ENCODE data around the gene STOML1.
"Not testable (repeated sequence)": the region's sequence is repeated elsewhere in the genome, so short reads cannot be mapped to it uniquely, and the experiment has no call there.

STOML1 gene

GRCh38 chr15:73987250-73987649 lies 4.8 kb downstream of the STOML1 start:
- no peak for DNase-seq (ENCODE audit: low spot score)

- DNase-seq (ENCODE audit: low spot score): no peak
Measured at GRCh38 chr15:73986776-73987056, 5.4 kb downstream of the STOML1 start.

DNA sequence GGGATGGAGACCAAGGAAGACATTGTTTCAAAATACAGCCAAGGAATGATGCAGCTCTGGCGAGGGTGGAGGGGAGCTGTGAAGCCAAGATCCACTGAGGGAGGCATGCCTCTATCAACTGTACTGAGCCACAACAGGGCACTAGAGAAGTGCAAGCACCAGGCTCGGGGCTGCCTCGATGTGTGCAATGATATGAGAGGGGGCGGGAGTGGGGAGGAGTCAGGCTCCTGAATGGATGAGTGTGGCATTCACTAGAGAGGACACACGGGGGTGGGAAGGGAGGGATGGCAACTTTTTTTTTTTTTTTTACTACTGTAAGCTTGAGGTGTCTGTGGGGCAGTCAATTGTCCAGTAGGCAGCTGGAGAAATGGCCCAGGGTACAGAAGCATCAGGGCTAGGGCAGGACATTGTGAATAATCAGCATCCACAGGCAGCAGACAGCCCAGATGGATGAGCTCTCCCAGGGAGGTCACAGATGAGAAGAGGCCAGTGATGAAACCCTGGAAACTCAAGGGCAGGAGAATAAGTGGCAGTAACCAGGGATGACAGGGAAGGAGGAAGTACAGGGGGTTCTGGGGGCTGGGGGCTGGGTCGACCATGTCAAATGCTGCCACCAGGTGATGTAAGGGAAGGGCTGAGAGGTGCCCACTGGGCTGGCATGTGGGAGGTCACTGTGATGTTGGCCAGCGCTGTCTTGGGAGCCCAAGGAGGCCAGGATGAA lies 5.9 kb downstream of the STOML1 start:
- no peak for DNase-seq (ENCODE audit: low spot score)

GRCh38 chr15:73985101-73985873 lies 6.8 kb downstream of the STOML1 start:
- DNase-seq (ENCODE audit: low spot score): no peak

DNA sequence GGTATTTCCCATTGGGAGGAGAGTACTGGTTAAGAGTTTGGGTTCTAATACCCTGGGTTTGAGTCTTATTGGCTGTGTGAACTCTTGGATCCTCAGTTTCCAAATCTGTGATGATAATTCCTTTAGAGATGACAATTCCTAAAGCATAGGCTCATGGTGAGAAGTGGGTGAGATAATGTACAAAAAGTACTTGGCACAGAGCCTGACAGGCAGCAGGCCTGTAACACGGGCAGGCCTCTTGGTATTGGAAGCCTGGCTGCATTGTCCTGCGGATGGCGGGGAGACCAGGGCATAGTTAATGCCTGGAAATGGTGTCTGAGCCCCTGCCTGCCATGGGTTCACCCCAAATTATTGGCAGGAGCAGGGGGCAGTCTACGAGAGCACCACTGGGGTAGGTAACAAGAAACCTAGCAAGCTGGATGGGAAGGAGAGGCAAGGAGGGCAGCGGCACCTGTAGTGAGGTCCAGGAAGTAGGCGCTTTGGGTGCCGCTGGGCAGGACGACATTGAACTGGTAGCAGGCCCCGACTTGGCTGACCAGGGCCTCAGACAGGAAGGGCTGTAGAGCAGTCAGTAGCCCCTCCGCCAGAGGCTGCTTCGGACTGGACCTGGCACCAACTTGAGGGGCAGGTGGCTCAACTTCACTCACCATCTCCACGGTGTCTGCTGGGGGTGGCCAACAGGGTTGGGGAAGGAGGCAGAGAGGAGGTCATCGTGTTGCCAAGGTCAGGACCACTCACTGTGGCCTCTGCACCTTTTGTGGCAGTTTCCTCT lies 7.7 kb downstream of the STOML1 start:
- DNase-seq (ENCODE audit: low spot score): no peak

DNA sequence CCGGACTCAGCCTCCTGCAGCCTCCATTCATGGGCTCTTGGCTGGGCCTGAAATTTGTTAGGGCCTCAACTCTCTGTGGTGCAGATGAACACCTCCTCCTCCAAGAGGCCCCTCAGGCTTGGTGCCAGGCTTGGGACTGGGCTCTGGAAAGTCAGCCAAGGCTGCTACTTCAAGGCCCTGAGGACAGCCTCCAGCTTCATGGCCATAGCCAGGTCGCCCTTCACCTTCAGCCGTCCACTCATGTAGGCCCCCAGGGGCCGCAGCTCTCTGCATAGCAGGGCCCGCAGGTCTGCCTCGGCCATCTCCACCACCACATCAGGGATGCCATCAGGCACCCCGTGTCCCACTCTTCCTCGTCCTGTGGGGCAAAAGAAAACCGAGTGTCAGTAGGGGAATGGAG lies 8.3 kb downstream of the STOML1 start:
- DNase-seq (ENCODE audit: low spot score): no peak

DNA sequence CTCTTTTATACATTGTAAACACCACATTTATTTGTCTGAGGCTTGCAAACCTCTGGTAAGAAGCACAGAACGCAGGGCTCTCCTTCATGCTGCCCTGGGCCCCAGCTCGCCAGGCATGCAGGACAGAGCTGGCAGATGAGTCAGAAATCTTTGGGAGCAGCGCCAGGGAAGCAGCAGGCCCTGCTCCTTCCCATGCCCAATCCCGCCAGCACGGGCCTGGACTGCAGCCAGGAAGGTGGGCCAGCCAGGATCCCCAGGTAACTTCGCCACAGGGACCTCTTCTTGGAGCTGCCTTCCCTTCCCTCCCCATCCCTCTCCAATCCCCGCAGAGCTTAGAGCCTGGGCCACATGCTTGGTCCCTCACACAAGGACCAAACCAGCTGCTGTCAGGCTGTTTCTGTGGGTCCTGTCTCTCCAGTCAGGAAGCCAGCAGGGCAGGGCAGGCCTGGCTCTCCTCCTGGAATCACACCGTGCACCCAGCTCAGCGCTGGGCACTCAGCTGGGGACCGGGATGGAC lies 8.8 kb downstream of the STOML1 start:
- DNase-seq (ENCODE audit: low spot score): no peak

DNA sequence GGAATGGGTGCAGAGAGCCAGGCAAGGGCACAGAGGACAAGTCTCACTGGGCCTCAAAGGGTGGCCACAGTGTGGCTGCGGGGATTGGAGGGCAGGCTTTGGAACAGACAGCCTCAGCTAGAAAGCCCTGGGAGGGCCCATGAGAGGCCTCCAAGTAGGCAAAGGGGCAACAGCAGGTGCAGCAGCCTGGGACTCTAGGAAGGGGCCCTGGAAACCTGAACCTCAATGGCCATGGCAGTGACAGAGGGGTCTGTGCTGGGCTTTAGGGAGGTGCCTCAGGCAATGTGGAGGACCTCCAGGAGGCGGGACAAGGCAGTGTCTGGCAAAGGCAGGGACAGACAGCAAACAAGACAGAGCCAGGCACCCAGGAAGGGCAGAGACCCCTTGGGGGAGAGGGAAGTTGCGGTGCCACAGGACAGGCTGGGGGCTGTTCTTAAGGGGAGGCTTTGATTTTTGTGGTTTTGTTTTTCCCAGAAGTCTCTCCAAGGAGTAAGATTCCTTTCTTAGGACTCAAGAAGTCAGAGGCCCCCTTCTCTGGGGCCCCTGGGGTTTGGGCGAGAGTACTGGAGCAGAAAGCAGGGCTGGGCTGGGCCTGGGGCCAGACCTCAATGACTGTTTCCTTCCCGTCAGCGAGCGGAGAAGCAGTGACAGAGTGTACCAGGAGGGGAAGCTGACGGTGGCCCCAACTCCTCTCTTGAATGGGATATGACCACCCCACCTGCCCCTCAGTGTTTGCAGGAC lies 9.7 kb downstream of the STOML1 start:
- DNase-seq (ENCODE audit: low spot score): peak; percentile 17

GRCh38 chr15:73981761-73982221 lies 10.3 kb downstream of the STOML1 start:
- no peak for DNase-seq (ENCODE audit: low spot score)

DNA sequence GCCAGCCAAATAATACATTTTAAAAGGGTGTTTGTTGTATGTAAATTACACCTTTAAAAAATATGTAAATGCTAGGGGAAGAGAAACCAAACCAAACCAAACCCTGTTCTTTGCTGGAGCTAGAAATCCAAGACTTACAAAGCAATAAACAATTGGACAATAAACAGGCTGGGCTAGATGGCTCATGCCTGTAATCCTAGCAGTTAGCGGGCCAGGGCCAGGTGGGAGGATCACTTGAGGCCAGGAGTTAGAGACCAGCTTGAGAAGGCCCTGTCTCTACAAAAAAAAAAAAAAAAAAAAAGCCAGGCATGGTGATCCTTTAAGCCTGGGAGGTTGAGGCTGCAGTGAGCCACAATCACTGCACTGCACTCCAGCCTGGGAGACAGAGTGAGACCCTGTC lies 12.5 kb downstream of the STOML1 start:
- DNase-seq (ENCODE audit: low spot score): no peak

GRCh38 chr15:73978896-73979295 lies 13.2 kb downstream of the STOML1 start:
- DNase-seq (ENCODE audit: low spot score): no peak

GRCh38 chr15:73975440-73976125 lies 16.5 kb downstream of the STOML1 start:
- peak; percentile 58 for DNase-seq (ENCODE audit: low spot score)

GRCh38 chr15:73973683-73974200 lies 18.4 kb downstream of the STOML1 start:
- DNase-seq (ENCODE audit: low spot score): not testable (repeated sequence)

GRCh38 chr15:73972984-73973682 lies 19.0 kb downstream of the STOML1 start:
- peak; percentile 76 for DNase-seq (ENCODE audit: low spot score)

DNA sequence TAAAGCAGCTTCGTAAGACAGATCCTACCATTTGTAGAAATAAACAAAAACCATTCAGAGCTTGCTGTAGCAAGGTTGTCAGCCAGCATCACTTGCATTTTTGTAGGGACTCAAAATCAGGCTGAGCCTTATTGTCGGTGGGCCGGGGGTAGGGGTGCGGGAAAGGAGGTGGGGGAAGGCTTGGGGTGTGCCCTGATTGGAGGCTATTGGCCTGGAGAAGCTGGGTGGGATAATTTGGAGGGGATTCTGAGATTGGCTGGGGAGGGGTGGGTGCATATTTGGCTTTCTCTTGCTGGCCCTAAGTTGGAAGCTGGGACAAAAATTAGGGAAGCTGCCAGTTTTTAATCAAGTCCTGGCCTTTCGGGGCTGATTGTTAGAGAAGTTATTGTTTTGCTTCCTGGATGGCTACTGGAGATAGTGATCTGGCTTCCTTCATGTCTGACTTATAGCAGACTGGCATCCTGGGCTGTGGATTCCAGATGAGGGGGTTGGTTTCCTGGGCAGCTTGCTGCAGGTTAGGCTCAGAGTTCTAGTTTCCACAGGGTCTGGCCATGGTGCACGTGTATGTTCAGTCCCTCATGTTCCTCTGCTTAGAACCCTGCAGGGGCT lies 22.8 kb downstream of the STOML1 start:
- no peak for DNase-seq (ENCODE audit: low spot score)

DNA sequence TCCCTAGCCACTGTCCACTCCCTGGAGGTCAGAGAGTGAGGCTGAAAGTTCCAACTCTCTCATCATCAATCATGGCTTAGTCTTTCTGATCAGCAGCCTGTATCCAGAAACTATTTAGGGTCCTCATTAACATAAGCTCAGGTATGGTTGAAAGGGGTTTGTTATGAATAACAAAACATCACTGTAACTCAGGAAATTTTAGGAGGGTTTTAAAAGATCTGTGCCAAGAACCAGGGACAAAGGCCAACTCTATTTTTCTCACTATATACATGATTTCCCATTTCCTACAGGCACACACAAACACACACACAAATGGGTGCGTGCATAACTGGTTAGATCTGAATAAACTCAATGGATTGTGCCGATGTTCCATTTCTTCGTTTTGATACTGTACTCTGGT lies 23.6 kb downstream of the STOML1 start:
- no peak for DNase-seq (ENCODE audit: low spot score)

GRCh38 chr15:73965758-73966113 lies 26.4 kb downstream of the STOML1 start:
- DNase-seq (ENCODE audit: low spot score): peak; percentile 51

GRCh38 chr15:73965094-73965757 lies 26.9 kb downstream of the STOML1 start:
- DNase-seq (ENCODE audit: low spot score): no peak

GRCh38 chr15:73964736-73965093 lies 27.4 kb downstream of the STOML1 start:
- peak; percentile 83 for DNase-seq (ENCODE audit: low spot score)

GRCh38 chr15:73962433-73962832 lies 29.7 kb downstream of the STOML1 start:
- DNase-seq (ENCODE audit: low spot score): no peak

Data from CD4-positive, alpha-beta T cell treated with Interleukin-6 at 100 ng/mL for 8 hours (primary cell).